ELR (cell line): Measurements from ENCODE around the gene LCN2.
A peak's percentile ranks its signal among the peaks of the same experiment; 100 is the strongest.

ENCODE experiments used
- DNase-seq: peaks from one replicate; pipeline ENCODE4 v3.0.0-alpha.2; 2015; ENCODE audit warnings: low read depth

The LCN2 gene

DNA sequence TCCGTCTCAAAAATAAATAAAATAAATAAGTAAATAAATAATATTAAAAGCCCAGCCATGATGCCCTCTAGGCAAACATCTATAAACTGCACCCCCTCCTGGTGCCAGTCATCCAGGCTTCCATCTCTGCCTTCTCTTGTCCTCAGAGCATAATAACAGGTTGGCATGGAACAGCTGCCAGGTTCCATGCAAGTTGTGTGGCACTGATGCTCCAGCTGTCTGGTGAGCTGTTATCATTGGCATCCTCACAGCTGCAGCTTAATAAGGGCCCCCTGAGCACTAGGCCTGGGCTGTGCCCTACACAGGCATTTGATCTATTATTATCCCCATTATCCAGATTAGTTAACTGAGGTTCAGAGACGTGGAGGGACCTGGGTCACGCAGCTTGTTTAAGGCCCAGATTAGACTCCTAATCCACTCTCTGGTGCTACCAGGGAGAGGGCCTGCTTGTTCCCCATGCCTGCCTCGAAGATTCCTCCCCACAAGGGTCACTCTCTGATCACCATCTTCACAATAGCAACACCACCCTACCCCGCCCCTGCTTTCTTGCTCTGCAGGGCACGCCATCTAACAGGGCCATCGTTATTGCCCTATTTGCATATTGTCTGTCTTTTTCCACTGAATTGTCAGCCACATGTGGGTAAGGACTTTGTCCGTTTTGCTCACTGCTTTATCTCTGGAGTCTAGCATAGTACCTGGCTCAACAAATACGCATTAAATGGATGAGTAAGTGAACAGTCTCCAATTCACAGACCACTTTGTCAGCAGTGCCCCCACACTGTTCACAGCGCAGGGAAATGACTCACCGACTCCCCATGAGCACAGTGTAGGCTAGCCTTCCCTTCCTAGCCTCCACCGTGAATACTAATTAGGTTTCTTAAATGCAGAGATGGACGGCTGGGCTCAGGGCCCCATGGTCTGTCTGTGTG is 52.5 kb downstream of the LCN2 start:
- DNase-seq = peak; percentile 90

- DNase-seq = no peak
Observed at GRCh38 chr9:128202648-128203023, 53.4 kb downstream of the LCN2 start.
